Suprapubic skin (tissue), 4 donors: ENCODE data around the gene RAP1GDS1. TPM values are rescaled to one million over a fixed set of nuclear protein-coding genes. Genes with fewer than 3 reads are reported as not detected.

ENCODE experiments used
- DNase-seq, 2 donors: peaks; one replicate each; pipeline ENCODE4 v3.0.0-alpha.2; 2019; ENCODE audit warnings: low spot score in 2 of 2
- H3K27ac ChIP-seq: fragments of 200-600 bp; sonication (generic); one replicate; pipeline ENCODE4 v1.5.1; 2019
- H3K27me3 ChIP-seq: fragments of 200-600 bp; sonication (generic); one replicate; pipeline ENCODE4 v1.5.1; 2019
- H3K36me3 ChIP-seq: fragments of 200-600 bp; sonication (generic); one replicate; pipeline ENCODE4 v1.5.1; 2019
- H3K4me1 ChIP-seq: fragments of 200-600 bp; sonication (generic); one replicate; pipeline ENCODE4 v1.5.1; 2019
- H3K4me3 ChIP-seq: fragments of 200-600 bp; sonication (generic); one replicate; pipeline ENCODE4 v1.5.1; 2019; ENCODE audit warnings: mild to moderate bottlenecking
- H3K9me3 ChIP-seq: fragments of 200-600 bp; sonication (generic); one replicate; pipeline ENCODE4 v1.5.1; 2019
- EP300 ChIP-seq: sonication (generic); formaldehyde crosslinking; IDR thresholded peaks from one replicate; pipeline ENCODE4 v1.6.1; 2017; ENCODE audit warnings: antibody characterized with exemption
- POLR2A ChIP-seq, 2 donors: fragments of 450-650 bp; IDR thresholded peaks; one replicate each; pipeline ENCODE4 v1.6.1; 2017; ENCODE audit warnings: antibody characterized with exemption in 2 of 2, mild to moderate bottlenecking in 2 of 2, moderate library complexity in 2 of 2
- POLR2AphosphoS5 ChIP-seq, 3 donors: sonication (generic); formaldehyde crosslinking; IDR thresholded peaks; one replicate each; pipeline ENCODE4 v1.6.1; 2017; ENCODE audit warnings: antibody characterized with exemption in 3 of 3
- WGBS: methylation state at CpG from one replicate; pipeline ENCODE4 v1.1.5; 2018; 5-methylcytosine and 5-hydroxymethylcytosine counted together
- total RNA-seq, 4 donors: library from RNA; depleted of rRNA; stranded (reverse); fragments of >200 nt; gene quantifications; one replicate each; pipeline ENCODE4 v1.1.0, GENCODE V29; 2016
- TF ChIP-seq, protein P1 (sequence below), 2 donors: fragments of 200-600 bp in 1 of 2; fragments of 450-650 bp in 1 of 2; sonication (generic) in 1 of 2; IDR thresholded peaks; one replicate each; pipeline ENCODE4 v1.5.1; 2016 to 2019; ENCODE audit warnings: antibody characterized with exemption in 2 of 2, mild to moderate bottlenecking in 1 of 2, moderate library complexity in 1 of 2

The RAP1GDS1 gene
- total RNA-seq, 4 donors from 2014 or later, result 17.8 to 28.6 (median 27.1) TPM

GRCh38 chr4:98480535-98480934 lies 219.4 kb downstream of the RAP1GDS1 start:
- H3K27ac ChIP-seq, result no peak overlapping the region
- H3K9me3 ChIP-seq, result no peaks in the 10 kb centered on the region
- 81% methylated on average over 5 of the region's 5 CpGs for WGBS
- no peaks in the 10 kb centered on the region for H3K27me3 ChIP-seq
- H3K36me3 ChIP-seq, result peaks cover 7% of the 10 kb centered on the region
- H3K4me1 ChIP-seq, result no peaks in the 10 kb centered on the region
- H3K4me3 ChIP-seq, result no peak overlapping the region
- TF ChIP-seq EP300, result no peak
- TF ChIP-seq POLR2AphosphoS5 (IDR thresholded peaks at IDR 0.05), result no peak
- TF ChIP-seq, protein P1, sequence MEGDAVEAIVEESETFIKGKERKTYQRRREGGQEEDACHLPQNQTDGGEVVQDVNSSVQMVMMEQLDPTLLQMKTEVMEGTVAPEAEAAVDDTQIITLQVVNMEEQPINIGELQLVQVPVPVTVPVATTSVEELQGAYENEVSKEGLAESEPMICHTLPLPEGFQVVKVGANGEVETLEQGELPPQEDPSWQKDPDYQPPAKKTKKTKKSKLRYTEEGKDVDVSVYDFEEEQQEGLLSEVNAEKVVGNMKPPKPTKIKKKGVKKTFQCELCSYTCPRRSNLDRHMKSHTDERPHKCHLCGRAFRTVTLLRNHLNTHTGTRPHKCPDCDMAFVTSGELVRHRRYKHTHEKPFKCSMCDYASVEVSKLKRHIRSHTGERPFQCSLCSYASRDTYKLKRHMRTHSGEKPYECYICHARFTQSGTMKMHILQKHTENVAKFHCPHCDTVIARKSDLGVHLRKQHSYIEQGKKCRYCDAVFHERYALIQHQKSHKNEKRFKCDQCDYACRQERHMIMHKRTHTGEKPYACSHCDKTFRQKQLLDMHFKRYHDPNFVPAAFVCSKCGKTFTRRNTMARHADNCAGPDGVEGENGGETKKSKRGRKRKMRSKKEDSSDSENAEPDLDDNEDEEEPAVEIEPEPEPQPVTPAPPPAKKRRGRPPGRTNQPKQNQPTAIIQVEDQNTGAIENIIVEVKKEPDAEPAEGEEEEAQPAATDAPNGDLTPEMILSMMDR (IDR thresholded peaks at IDR 0.05), result no peak
- DNase-seq, result no peak

GRCh38 chr4:98481167-98481566 lies 220.0 kb downstream of the RAP1GDS1 start:
- H3K9me3 ChIP-seq, result no peaks in the 10 kb centered on the region
- no peak for TF ChIP-seq POLR2A (IDR thresholded peaks at IDR 0.05)
- TF ChIP-seq POLR2AphosphoS5 (IDR thresholded peaks at IDR 0.05), result no peak
- TF ChIP-seq, protein P1 (IDR thresholded peaks at IDR 0.05), result no peak
- TF ChIP-seq EP300, result no peak
- no peaks in the 10 kb centered on the region for H3K4me1 ChIP-seq
- H3K4me3 ChIP-seq, result no peak overlapping the region
- H3K27ac ChIP-seq, result no peak overlapping the region
- peaks cover 3% of the 10 kb centered on the region for H3K36me3 ChIP-seq
- 60% methylated on average over 3 of the region's 3 CpGs for WGBS
- no peaks in the 10 kb centered on the region for H3K27me3 ChIP-seq
- no peak for DNase-seq

GRCh38 chr4:98482503-98482846 lies 221.3 kb downstream of the RAP1GDS1 start:
- no peak for TF ChIP-seq EP300
- TF ChIP-seq, protein P1 (IDR thresholded peaks at IDR 0.05), result no peak
- no peak for TF ChIP-seq POLR2A (IDR thresholded peaks at IDR 0.05)
- TF ChIP-seq POLR2AphosphoS5 (IDR thresholded peaks at IDR 0.05), result no peak
- Histone ChIP-seq H3K27ac (no peak overlapping the region), H3K4me3 (no peak overlapping the region), H3K36me3 (no peaks in the 10 kb centered on the region), H3K9me3 (no peaks in the 10 kb centered on the region), H3K27me3 (no peaks in the 10 kb centered on the region), H3K4me1 (no peaks in the 10 kb centered on the region)
- WGBS, result 86% methylated on average over 3 of the region's 3 CpGs
- no peak for DNase-seq

GRCh38 chr4:98482847-98483806 lies 221.9 kb downstream of the RAP1GDS1 start:
- TF ChIP-seq POLR2A (IDR thresholded peaks at IDR 0.05) (no peak), POLR2AphosphoS5 (IDR thresholded peaks at IDR 0.05) (no peak), EP300 (no peak)
- TF ChIP-seq, protein P1 (IDR thresholded peaks at IDR 0.05), result no peak
- DNase-seq, result no peak
- Histone ChIP-seq H3K4me1 (no peaks in the 10 kb centered on the region), H3K9me3 (no peaks in the 10 kb centered on the region), H3K4me3 (no peak overlapping the region), H3K36me3 (no peaks in the 10 kb centered on the region), H3K27me3 (no peaks in the 10 kb centered on the region), H3K27ac (no peak overlapping the region)
- WGBS, result 92% methylated on average over 10 of the region's 10 CpGs

DNA sequence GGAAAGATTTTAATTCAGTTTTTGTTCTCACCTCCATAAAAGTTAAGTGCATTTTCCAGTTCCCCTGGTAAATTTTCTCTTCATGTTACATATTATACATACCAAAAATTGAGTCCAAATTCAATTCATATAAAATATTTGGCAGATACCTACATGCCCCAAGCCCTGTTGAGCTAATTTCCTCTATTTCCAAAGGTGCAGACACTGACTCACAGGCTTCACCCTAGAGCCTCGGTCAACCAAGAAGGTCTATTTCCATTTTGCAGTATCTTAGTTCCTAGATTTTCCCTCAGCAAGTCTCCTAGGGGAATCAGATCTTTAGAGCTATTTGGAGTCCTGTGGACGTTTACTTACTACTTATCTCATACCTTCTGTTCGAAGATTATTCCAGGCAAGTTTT lies 222.8 kb downstream of the RAP1GDS1 start:
- DNase-seq, result no peak
- TF ChIP-seq, protein P1 (IDR thresholded peaks at IDR 0.05), result no peak
- TF ChIP-seq POLR2AphosphoS5 (IDR thresholded peaks at IDR 0.05), result no peak
- no peak for TF ChIP-seq POLR2A (IDR thresholded peaks at IDR 0.05)
- no peak for TF ChIP-seq EP300
- Histone ChIP-seq H3K36me3 (no peaks in the 10 kb centered on the region), H3K27ac (no peak overlapping the region), H3K4me3 (no peak overlapping the region), H3K4me1 (no peaks in the 10 kb centered on the region), H3K9me3 (no peaks in the 10 kb centered on the region), H3K27me3 (no peaks in the 10 kb centered on the region)
- WGBS, result 77% methylated on average over 3 of the region's 3 CpGs
